ENCODE measurements around the gene HOTAIR. TPM values are rescaled to one million over a fixed set of nuclear protein-coding genes. Genes with fewer than 3 reads are reported as not detected.
A peak's percentile ranks its signal among the peaks of the same experiment; 100 is the strongest.

HOTAIR gene
- total RNA-seq, 1 donor from 2014 or later: not detected

DNA sequence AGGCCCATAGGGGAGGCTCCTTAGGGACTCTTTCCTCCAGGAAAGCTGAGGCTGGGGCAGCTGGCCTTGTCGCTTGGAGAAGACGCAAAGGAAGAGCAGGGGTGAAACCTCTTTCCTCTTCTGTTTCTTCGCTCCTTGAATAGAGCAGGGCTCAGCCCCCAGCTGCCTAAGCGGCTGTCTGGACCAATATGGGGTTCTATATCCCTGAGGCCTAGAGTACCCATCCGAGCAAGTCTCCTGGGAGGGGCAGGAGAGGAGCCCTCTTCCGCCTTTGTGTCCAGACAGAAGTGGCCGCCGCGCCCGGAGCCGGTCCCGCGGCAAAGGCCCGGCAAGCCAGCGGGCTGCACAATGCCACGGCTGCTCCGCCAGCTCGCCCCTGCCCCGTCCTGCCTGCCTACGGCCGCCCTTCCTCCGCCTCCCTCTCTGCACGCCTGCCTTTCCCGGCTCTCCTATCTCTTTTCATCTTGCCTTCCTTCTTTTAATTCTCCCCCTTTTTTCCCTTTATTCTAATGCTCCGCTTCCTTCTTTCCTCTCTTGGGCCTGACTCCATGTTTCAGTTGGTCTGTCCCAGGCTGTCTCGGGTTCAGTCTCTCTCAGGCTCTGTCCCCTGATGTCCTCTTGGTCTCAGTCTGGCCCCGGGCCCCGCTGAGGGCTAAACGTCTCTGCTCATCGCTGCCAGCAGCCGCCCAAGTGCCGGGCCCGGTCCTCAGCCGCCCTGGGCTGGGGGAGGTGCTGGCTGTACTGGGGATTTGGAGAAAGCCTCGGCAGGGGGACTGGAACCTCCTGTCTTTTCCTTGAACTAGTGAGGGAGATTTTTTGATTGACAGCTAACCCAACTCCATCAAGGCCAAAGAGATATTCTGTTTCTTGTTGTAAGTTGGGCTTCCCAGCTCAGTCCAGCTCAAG is 22.7 kb upstream of the HOTAIR start:
- Histone ChIP-seq H3K9ac (ENCODE audit: low read length) (no peak overlapping the region), H3K4me2 (ENCODE audit: low read length) (no peak overlapping the region), H3K36me3 (ENCODE audit: insufficient read depth, low read length) (no peaks in the 10 kb centered on the region), H3K4me3 (ENCODE audit: insufficient read depth, low read depth, low read length) (no peak overlapping the region), H3K9me3 (ENCODE audit: insufficient read depth, low read depth, low read length) (peaks cover 7% of the 10 kb centered on the region), H3K79me2 (ENCODE audit: insufficient read depth, low read length) (no peaks in the 10 kb centered on the region), H4K20me1 (ENCODE audit: insufficient read depth, low read length) (no peaks in the 10 kb centered on the region), H3K27ac (ENCODE audit: low read depth, low read length) (no peak overlapping the region), H2AFZ (ENCODE audit: low read depth, low read length) (no peak overlapping the region), H3K27me3 (ENCODE audit: insufficient read depth, low read length) (peaks cover 93% of the 10 kb centered on the region), H3K4me1 (ENCODE audit: insufficient read depth, low read length) (peaks cover 4% of the 10 kb centered on the region)
- TF ChIP-seq EZH2 (IDR thresholded peaks at IDR 0.05; ENCODE audit: insufficient read depth, low read length): peak; percentile 72
- TF ChIP-seq, protein P1, sequence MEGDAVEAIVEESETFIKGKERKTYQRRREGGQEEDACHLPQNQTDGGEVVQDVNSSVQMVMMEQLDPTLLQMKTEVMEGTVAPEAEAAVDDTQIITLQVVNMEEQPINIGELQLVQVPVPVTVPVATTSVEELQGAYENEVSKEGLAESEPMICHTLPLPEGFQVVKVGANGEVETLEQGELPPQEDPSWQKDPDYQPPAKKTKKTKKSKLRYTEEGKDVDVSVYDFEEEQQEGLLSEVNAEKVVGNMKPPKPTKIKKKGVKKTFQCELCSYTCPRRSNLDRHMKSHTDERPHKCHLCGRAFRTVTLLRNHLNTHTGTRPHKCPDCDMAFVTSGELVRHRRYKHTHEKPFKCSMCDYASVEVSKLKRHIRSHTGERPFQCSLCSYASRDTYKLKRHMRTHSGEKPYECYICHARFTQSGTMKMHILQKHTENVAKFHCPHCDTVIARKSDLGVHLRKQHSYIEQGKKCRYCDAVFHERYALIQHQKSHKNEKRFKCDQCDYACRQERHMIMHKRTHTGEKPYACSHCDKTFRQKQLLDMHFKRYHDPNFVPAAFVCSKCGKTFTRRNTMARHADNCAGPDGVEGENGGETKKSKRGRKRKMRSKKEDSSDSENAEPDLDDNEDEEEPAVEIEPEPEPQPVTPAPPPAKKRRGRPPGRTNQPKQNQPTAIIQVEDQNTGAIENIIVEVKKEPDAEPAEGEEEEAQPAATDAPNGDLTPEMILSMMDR (IDR thresholded peaks at IDR 0.05; ENCODE audit: insufficient read depth, low read depth, low read length): no peak
- no peaks in the 10 kb centered on the region for H3K36me3 Mint-ChIP-seq (ENCODE audit: low read depth, unreplicated experiment)
- no peak overlapping the region for H3K27ac Mint-ChIP-seq (ENCODE audit: unreplicated experiment)
- no peak for DNase-seq (ENCODE audit: low read depth)
- peaks cover 84% of the 10 kb centered on the region for H3K27me3 Mint-ChIP-seq (ENCODE audit: low read depth, unreplicated experiment)
- no peak overlapping the region for H3K4me3 Mint-ChIP-seq (ENCODE audit: unreplicated experiment)
- H3K4me1 Mint-ChIP-seq (ENCODE audit: low read depth, unreplicated experiment): no peaks in the 10 kb centered on the region
- FAIRE-seq: no peak
- H3K9me3 Mint-ChIP-seq (ENCODE audit: unreplicated experiment): peaks cover 24% of the 10 kb centered on the region

- no peak overlapping the region for H3K9ac ChIP-seq (ENCODE audit: low read length)
- Mint-ChIP-seq H3K4me3 (ENCODE audit: unreplicated experiment) (no peak overlapping the region), H3K36me3 (ENCODE audit: low read depth, unreplicated experiment) (no peaks in the 10 kb centered on the region), H3K9me3 (ENCODE audit: unreplicated experiment) (peaks cover 23% of the 10 kb centered on the region), H3K4me1 (ENCODE audit: low read depth, unreplicated experiment) (no peaks in the 10 kb centered on the region), H3K27me3 (ENCODE audit: low read depth, unreplicated experiment) (peaks cover 84% of the 10 kb centered on the region), H3K27ac (ENCODE audit: unreplicated experiment) (no peak overlapping the region)
- no peaks in the 10 kb centered on the region for H3K79me2 ChIP-seq (ENCODE audit: insufficient read depth, low read length)
- H3K36me3 ChIP-seq (ENCODE audit: insufficient read depth, low read length): no peaks in the 10 kb centered on the region
- peak overlapping the region; percentile 78 for H3K4me2 ChIP-seq (ENCODE audit: low read length)
- peaks cover 4% of the 10 kb centered on the region for H3K4me1 ChIP-seq (ENCODE audit: insufficient read depth, low read length)
- H2AFZ ChIP-seq (ENCODE audit: low read depth, low read length): no peak overlapping the region
- TF ChIP-seq, protein P1 (IDR thresholded peaks at IDR 0.05; ENCODE audit: insufficient read depth, low read depth, low read length): no peak
- no peak for TF ChIP-seq EZH2 (IDR thresholded peaks at IDR 0.05; ENCODE audit: insufficient read depth, low read length)
- H4K20me1 ChIP-seq (ENCODE audit: insufficient read depth, low read length): no peaks in the 10 kb centered on the region
- peak overlapping the region; percentile 24 for H3K4me3 ChIP-seq (ENCODE audit: insufficient read depth, low read depth, low read length)
- H3K9me3 ChIP-seq (ENCODE audit: insufficient read depth, low read depth, low read length): peaks cover 10% of the 10 kb centered on the region
- FAIRE-seq (no peak), DNase-seq (ENCODE audit: low read depth) (no peak)
- no peak overlapping the region for H3K27ac ChIP-seq (ENCODE audit: low read depth, low read length)
- H3K27me3 ChIP-seq (ENCODE audit: insufficient read depth, low read length): peaks cover 95% of the 10 kb centered on the region
These were observed 21.8 kb upstream of the HOTAIR start for GRCh38 chr12:53996240-53997203.

Data from astrocyte (in vitro differentiated cells and primary cell).